ENCODE measurements around the gene DPM1.

DPM1 gene

DNA sequence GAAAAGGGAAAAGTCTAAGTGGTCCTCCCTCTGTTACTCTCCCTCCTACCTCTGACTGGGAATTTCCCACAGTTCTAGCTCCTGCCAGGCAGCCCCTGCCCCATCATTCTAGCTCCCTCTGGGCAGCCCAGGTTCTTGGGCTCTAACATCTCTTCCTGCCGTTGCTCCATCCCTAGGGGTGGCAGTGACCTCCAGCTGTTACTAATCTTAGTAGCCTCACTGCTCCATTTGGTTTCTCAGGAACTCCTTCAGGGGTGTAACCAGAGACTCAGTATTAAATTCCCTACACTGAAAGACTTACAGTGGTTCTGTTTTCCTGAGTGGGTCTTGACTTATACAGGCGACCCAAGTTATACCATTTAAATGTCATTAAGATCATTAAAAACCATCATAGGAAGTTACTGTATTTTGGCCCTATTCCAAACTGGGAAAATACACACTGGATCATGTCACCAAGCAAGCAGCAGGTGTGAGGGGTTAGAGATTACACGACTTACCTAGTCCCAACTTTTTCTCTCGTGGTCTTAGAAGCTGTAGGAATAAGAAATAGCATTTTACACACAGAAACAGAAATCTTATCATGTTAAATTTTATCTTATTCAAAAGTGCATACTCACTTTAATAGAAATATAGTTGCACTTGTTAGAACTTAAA lies 10.1 kb downstream of the DPM1 start:
- Histone ChIP-seq H3K79me2 (ENCODE audit: control insufficient read depth, insufficient read depth, low read length, poor library complexity) (no peaks in the 10 kb centered on the region), H3K9me3 (ENCODE audit: insufficient read depth, low read depth, low read length) (no peaks in the 10 kb centered on the region), H3K18ac (ENCODE audit: low read length) (peak overlapping the region; percentile 11), H3K36me3 (ENCODE audit: control insufficient read depth in 1 of 2, insufficient read depth in 2 of 2, low read length in 2 of 2) (peaks cover 31 to 40% of the 10 kb centered on the region in 2 experiments), H3K23ac (ENCODE audit: low read length) (no peak overlapping the region), H2BK120ac (ENCODE audit: insufficient read depth, low read length, poor library complexity) (no peak overlapping the region), H3K9ac (ENCODE audit: low read length) (no peak overlapping the region), H3K27ac (ENCODE audit: low read depth, low read length) (no peak overlapping the region), H3K79me1 (ENCODE audit: low read length) (no peaks in the 10 kb centered on the region), H4K12ac (ENCODE audit: low read depth, low read length) (no peak overlapping the region), H3K4ac (ENCODE audit: low read depth, low read length) (no peak overlapping the region), H2BK12ac (ENCODE audit: low read length) (no peak overlapping the region), H2BK5ac (ENCODE audit: low read depth, low read length, poor library complexity) (no peak overlapping the region), H2AFZ (ENCODE audit: insufficient read depth, low read length, poor library complexity) (no peak overlapping the region), H3K4me3 (ENCODE audit: low read depth, low read length) (no peak overlapping the region), H3K4me2 (ENCODE audit: low read length) (no peak overlapping the region), H2AK5ac (ENCODE audit: low read length) (no peak overlapping the region), H3K27me3 (ENCODE audit: insufficient read depth, low read length) (no peaks in the 10 kb centered on the region), H4K91ac (ENCODE audit: low read depth, low read length) (no peak overlapping the region), H4K8ac (ENCODE audit: low read depth, low read length) (no peak overlapping the region), H3K4me1 (ENCODE audit: control insufficient read depth in 1 of 2, insufficient read depth in 2 of 2, low read length in 2 of 2) (no peaks in the 10 kb centered on the region), H3K14ac (ENCODE audit: low read length) (no peak overlapping the region)
- WGBS (ENCODE audit: extremely low coverage, insufficient coverage, insufficient read length) = no CpG with 5 or more reads among the region's 4 CpGs
- DNase-seq = no peak

DNA sequence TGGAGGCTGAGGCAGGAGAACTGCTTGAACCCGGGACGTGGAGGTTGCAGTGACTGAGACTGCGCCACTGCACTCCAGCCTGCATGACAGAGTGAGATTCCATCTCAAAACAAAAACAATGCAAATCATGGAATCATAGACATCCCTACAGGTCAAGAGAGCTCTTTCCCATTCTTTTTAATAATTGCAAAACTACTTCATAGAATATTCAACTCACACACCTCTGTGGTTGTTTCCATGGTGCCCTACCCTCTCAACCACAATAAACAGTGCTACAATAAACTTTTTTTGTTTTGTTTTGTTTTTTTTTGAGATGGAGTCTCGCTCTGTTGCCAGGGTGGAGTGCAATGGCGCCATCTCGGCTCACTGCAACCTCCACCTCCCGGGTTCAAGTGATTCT lies 15.3 kb downstream of the DPM1 start:
- Histone ChIP-seq H2BK12ac (ENCODE audit: low read length) (no peak overlapping the region), H3K23ac (ENCODE audit: low read length) (no peak overlapping the region), H3K4me2 (ENCODE audit: low read length) (no peak overlapping the region), H4K12ac (ENCODE audit: low read depth, low read length) (no peak overlapping the region), H2BK120ac (ENCODE audit: insufficient read depth, low read length, poor library complexity) (no peak overlapping the region), H3K79me1 (ENCODE audit: low read length) (no peaks in the 10 kb centered on the region), H3K36me3 (ENCODE audit: control insufficient read depth in 1 of 2, insufficient read depth in 2 of 2, low read length in 2 of 2) (peaks cover 40 to 47% of the 10 kb centered on the region in 2 experiments), H2AFZ (ENCODE audit: insufficient read depth, low read length, poor library complexity) (no peak overlapping the region), H3K79me2 (ENCODE audit: control insufficient read depth, insufficient read depth, low read length, poor library complexity) (no peaks in the 10 kb centered on the region), H3K18ac (ENCODE audit: low read length) (no peak overlapping the region), H3K14ac (ENCODE audit: low read length) (no peak overlapping the region), H4K8ac (ENCODE audit: low read depth, low read length) (no peak overlapping the region), H3K9ac (ENCODE audit: low read length) (no peak overlapping the region), H3K27ac (ENCODE audit: low read depth, low read length) (no peak overlapping the region), H2AK5ac (ENCODE audit: low read length) (no peak overlapping the region), H2BK5ac (ENCODE audit: low read depth, low read length, poor library complexity) (no peak overlapping the region), H3K9me3 (ENCODE audit: insufficient read depth, low read depth, low read length) (no peaks in the 10 kb centered on the region), H3K4me3 (ENCODE audit: low read depth, low read length) (no peak overlapping the region), H3K4me1 (ENCODE audit: control insufficient read depth in 1 of 2, insufficient read depth in 2 of 2, low read length in 2 of 2) (no peaks in the 10 kb centered on the region), H3K4ac (ENCODE audit: low read depth, low read length) (no peak overlapping the region), H3K27me3 (ENCODE audit: insufficient read depth, low read length) (no peaks in the 10 kb centered on the region), H4K91ac (ENCODE audit: low read depth, low read length) (no peak overlapping the region)
- peak in 1 of 2 donors; percentile 51 for DNase-seq
- no CpG with 5 or more reads among the region's 7 CpGs for WGBS (ENCODE audit: extremely low coverage, insufficient coverage, insufficient read length)

GRCh38 chr20:50933589-50933988 lies 24.7 kb downstream of the DPM1 start:
- no peak overlapping the region for H4K91ac ChIP-seq (ENCODE audit: low read depth, low read length)
- H3K4me3 ChIP-seq (ENCODE audit: low read depth, low read length) = no peak overlapping the region
- no peak overlapping the region for H3K27ac ChIP-seq (ENCODE audit: low read depth, low read length)
- no peak overlapping the region for H2BK5ac ChIP-seq (ENCODE audit: low read depth, low read length, poor library complexity)
- no peaks in the 10 kb centered on the region for H3K9me3 ChIP-seq (ENCODE audit: insufficient read depth, low read depth, low read length)
- DNase-seq = no peak
- H3K18ac ChIP-seq (ENCODE audit: low read length) = no peak overlapping the region
- no peak overlapping the region for H2BK12ac ChIP-seq (ENCODE audit: low read length)
- no peaks in the 10 kb centered on the region for H3K27me3 ChIP-seq (ENCODE audit: insufficient read depth, low read length)
- no peak overlapping the region for H3K9ac ChIP-seq (ENCODE audit: low read length)
- no CpG with 5 or more reads among the region's 1 CpG for WGBS (ENCODE audit: extremely low coverage, insufficient coverage, insufficient read length)
- peaks cover 5 to 7% of the 10 kb centered on the region in 2 experiments for H3K36me3 ChIP-seq (ENCODE audit: control insufficient read depth in 1 of 2, insufficient read depth in 2 of 2, low read length in 2 of 2)
- H3K79me2 ChIP-seq (ENCODE audit: control insufficient read depth, insufficient read depth, low read length, poor library complexity) = peaks cover 15% of the 10 kb centered on the region
- H3K14ac ChIP-seq (ENCODE audit: low read length) = no peak overlapping the region
- H4K12ac ChIP-seq (ENCODE audit: low read depth, low read length) = no peak overlapping the region
- no peak overlapping the region for H2BK120ac ChIP-seq (ENCODE audit: insufficient read depth, low read length, poor library complexity)
- no peak overlapping the region for H2AFZ ChIP-seq (ENCODE audit: insufficient read depth, low read length, poor library complexity)
- H4K8ac ChIP-seq (ENCODE audit: low read depth, low read length) = no peak overlapping the region
- H3K4me2 ChIP-seq (ENCODE audit: low read length) = no peak overlapping the region
- peaks cover 16% of the 10 kb centered on the region for H3K79me1 ChIP-seq (ENCODE audit: low read length)
- no peak overlapping the region for H3K23ac ChIP-seq (ENCODE audit: low read length)
- H3K4ac ChIP-seq (ENCODE audit: low read depth, low read length) = no peak overlapping the region
- H3K4me1 ChIP-seq (ENCODE audit: control insufficient read depth in 1 of 2, insufficient read depth in 2 of 2, low read length in 2 of 2) = peaks cover 3 to 4% of the 10 kb centered on the region in 2 experiments
- H2AK5ac ChIP-seq (ENCODE audit: low read length) = no peak overlapping the region

DNA sequence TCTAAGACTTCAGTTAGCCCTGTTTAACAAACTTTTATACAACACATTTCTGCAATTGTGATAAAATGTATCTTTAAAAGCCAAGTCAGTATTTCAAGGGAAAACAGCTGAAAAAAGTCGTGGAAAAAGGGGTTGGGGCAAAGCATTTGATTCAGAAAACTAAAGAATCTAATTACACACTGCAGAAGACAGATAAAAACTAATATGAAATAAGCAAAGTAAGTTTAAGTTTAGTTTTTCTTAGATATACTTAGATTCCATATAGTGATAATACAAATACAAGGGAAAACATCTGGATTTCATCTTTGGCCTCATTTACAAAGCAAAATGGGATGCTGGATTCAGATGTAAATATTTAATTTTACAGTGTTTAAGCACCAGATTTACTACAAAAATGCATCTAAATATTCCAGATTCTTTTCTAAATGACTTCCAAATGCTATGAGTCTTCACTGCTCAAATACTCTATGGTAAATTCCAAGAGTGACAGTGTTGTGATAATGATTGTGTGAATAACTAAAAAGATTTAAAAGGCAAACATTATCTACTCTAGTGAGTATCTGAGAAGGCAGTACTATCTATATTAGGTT lies 25.5 kb downstream of the DPM1 start:
- Histone ChIP-seq H2BK12ac (ENCODE audit: low read length) (no peak overlapping the region), H2BK5ac (ENCODE audit: low read depth, low read length, poor library complexity) (no peak overlapping the region), H3K79me2 (ENCODE audit: control insufficient read depth, insufficient read depth, low read length, poor library complexity) (peaks cover 18% of the 10 kb centered on the region), H3K23ac (ENCODE audit: low read length) (no peak overlapping the region), H3K4me3 (ENCODE audit: low read depth, low read length) (no peak overlapping the region), H3K14ac (ENCODE audit: low read length) (no peak overlapping the region), H3K4me2 (ENCODE audit: low read length) (no peak overlapping the region), H3K18ac (ENCODE audit: low read length) (no peak overlapping the region), H4K8ac (ENCODE audit: low read depth, low read length) (no peak overlapping the region), H2AFZ (ENCODE audit: insufficient read depth, low read length, poor library complexity) (no peak overlapping the region), H2AK5ac (ENCODE audit: low read length) (no peak overlapping the region), H3K9me3 (ENCODE audit: insufficient read depth, low read depth, low read length) (no peaks in the 10 kb centered on the region), H4K91ac (ENCODE audit: low read depth, low read length) (no peak overlapping the region), H3K79me1 (ENCODE audit: low read length) (peaks cover 16% of the 10 kb centered on the region), H3K4me1 (ENCODE audit: control insufficient read depth in 1 of 2, insufficient read depth in 2 of 2, low read length in 2 of 2) (peaks cover 7% of the 10 kb centered on the region in 2 experiments), H3K27me3 (ENCODE audit: insufficient read depth, low read length) (no peaks in the 10 kb centered on the region), H3K4ac (ENCODE audit: low read depth, low read length) (no peak overlapping the region), H4K12ac (ENCODE audit: low read depth, low read length) (no peak overlapping the region), H2BK120ac (ENCODE audit: insufficient read depth, low read length, poor library complexity) (no peak overlapping the region), H3K9ac (ENCODE audit: low read length) (no peak overlapping the region), H3K36me3 (ENCODE audit: control insufficient read depth in 1 of 2, insufficient read depth in 2 of 2, low read length in 2 of 2) (peaks cover 8 to 9% of the 10 kb centered on the region in 2 experiments), H3K27ac (ENCODE audit: low read depth, low read length) (no peak overlapping the region)
- DNase-seq = no peak
- no CpG with 5 or more reads among the region's 1 CpG for WGBS (ENCODE audit: extremely low coverage, insufficient coverage, insufficient read length)

Measured in trophoblast cell (in vitro differentiated cells and primary cell).